ENCODE measurements around the gene S100P.

Gene S100P

GRCh38 chr4:6676722-6677558, 16.7 kb upstream of the S100P start:
- Histone ChIP-seq H3K36me3 (replicated peaks) (peaks cover 3% of the 10 kb centered on the region), H3K4me3 (ENCODE audit: low read depth, low read length) (no peak overlapping the region), H3K27ac (no peak overlapping the region), H3K27me3 (replicated peaks) (no peaks in the 10 kb centered on the region)
- no peak for DNase-seq
- in situ Hi-C loops (cut with HindIII; ENCODE audit: low pct_ligation_motif_present, low sequenced_read_pairs), result no loop called here
- no peak for TF ChIP-seq CTCF (IDR thresholded peaks at IDR 0.05; ENCODE audit: low read depth, low read length, missing control alignments)

- H3K27ac ChIP-seq, result no peak overlapping the region
- H3K36me3 ChIP-seq (replicated peaks), result peaks cover 3% of the 10 kb centered on the region
- peak; percentile 36 for TF ChIP-seq CTCF (IDR thresholded peaks at IDR 0.05; ENCODE audit: low read depth, low read length, missing control alignments)
- in situ Hi-C loops (cut with HindIII; ENCODE audit: low pct_ligation_motif_present, low sequenced_read_pairs), result no loop called here
- no peak for DNase-seq
- no peak overlapping the region for H3K4me3 ChIP-seq (ENCODE audit: low read depth, low read length)
- no peaks in the 10 kb centered on the region for H3K27me3 ChIP-seq (replicated peaks)
Observed at GRCh38 chr4:6680372-6681034, 13.2 kb upstream of the S100P start.

- DNase-seq, result no peak
- in situ Hi-C loops (cut with HindIII; ENCODE audit: low pct_ligation_motif_present, low sequenced_read_pairs), result no loop called here
- H3K36me3 ChIP-seq (replicated peaks), result peaks cover under 1% of the 10 kb centered on the region
- no peak overlapping the region for H3K27ac ChIP-seq
- H3K27me3 ChIP-seq (replicated peaks), result no peaks in the 10 kb centered on the region
- TF ChIP-seq CTCF (IDR thresholded peaks at IDR 0.05; ENCODE audit: low read depth, low read length, missing control alignments), result no peak
- no peak overlapping the region for H3K4me3 ChIP-seq (ENCODE audit: low read depth, low read length)
Observed at GRCh38 chr4:6681191-6681590, 12.5 kb upstream of the S100P start.

GRCh38 chr4:6682862-6683590, 10.7 kb upstream of the S100P start:
- Histone ChIP-seq H3K4me3 (ENCODE audit: low read depth, low read length) (no peak overlapping the region), H3K36me3 (replicated peaks) (no peaks in the 10 kb centered on the region), H3K27me3 (replicated peaks) (no peaks in the 10 kb centered on the region), H3K27ac (no peak overlapping the region)
- TF ChIP-seq CTCF (IDR thresholded peaks at IDR 0.05; ENCODE audit: low read depth, low read length, missing control alignments), result no peak
- no peak for DNase-seq
- in situ Hi-C loops (cut with HindIII; ENCODE audit: low pct_ligation_motif_present, low sequenced_read_pairs), result no loop called here

- Histone ChIP-seq H3K4me3 (ENCODE audit: low read depth, low read length) (no peak overlapping the region), H3K36me3 (replicated peaks) (no peaks in the 10 kb centered on the region), H3K27me3 (replicated peaks) (no peaks in the 10 kb centered on the region), H3K27ac (no peak overlapping the region)
- DNase-seq, result no peak
- no peak for TF ChIP-seq CTCF (IDR thresholded peaks at IDR 0.05; ENCODE audit: low read depth, low read length, missing control alignments)
- in situ Hi-C loops (cut with HindIII; ENCODE audit: low pct_ligation_motif_present, low sequenced_read_pairs), result no loop called here
Observed at GRCh38 chr4:6684656-6685055, 9.0 kb upstream of the S100P start.
